ENCODE data around the gene DGKI.

DNA sequence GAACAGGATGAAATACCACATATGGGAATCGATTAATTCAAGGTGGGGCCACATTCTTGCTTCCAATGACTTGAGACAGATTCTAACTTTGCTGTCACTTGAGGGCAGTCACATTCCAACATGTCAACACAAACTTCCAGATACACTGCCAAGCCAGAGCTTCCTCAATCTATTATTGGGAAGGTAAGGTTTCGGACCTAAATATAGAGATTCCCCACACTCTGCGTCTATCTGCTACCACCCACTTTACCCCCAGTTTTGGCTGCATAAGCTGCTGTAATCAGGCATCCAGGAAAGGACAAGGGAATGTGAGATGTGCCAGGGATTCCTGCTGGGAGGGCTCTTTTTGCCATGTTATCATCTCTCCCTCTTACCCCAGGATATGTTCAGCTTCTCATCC is 20.5 kb upstream of the DGKI start:
- TF ChIP-seq, protein P1, sequence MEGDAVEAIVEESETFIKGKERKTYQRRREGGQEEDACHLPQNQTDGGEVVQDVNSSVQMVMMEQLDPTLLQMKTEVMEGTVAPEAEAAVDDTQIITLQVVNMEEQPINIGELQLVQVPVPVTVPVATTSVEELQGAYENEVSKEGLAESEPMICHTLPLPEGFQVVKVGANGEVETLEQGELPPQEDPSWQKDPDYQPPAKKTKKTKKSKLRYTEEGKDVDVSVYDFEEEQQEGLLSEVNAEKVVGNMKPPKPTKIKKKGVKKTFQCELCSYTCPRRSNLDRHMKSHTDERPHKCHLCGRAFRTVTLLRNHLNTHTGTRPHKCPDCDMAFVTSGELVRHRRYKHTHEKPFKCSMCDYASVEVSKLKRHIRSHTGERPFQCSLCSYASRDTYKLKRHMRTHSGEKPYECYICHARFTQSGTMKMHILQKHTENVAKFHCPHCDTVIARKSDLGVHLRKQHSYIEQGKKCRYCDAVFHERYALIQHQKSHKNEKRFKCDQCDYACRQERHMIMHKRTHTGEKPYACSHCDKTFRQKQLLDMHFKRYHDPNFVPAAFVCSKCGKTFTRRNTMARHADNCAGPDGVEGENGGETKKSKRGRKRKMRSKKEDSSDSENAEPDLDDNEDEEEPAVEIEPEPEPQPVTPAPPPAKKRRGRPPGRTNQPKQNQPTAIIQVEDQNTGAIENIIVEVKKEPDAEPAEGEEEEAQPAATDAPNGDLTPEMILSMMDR (IDR thresholded peaks at IDR 0.05), result no peak
- TF ChIP-seq POLR2A (IDR thresholded peaks at IDR 0.05), result no peak
